GM18868 (cell line): ENCODE measurements around the gene PKD1L1.
"Not testable (repeated sequence)": the region's sequence is repeated elsewhere in the genome, so short reads cannot be mapped to it uniquely, and the experiment has no call there.

Experiments used
- ATAC-seq: cut with Tn5 transposase; IDR thresholded peaks from one replicate; pipeline ENCODE4 v1.9.1; 2021; ENCODE audit warnings: mild to moderate bottlenecking, moderate library complexity; ENCODE audit not compliant: unreplicated experiment

The PKD1L1 gene

DNA sequence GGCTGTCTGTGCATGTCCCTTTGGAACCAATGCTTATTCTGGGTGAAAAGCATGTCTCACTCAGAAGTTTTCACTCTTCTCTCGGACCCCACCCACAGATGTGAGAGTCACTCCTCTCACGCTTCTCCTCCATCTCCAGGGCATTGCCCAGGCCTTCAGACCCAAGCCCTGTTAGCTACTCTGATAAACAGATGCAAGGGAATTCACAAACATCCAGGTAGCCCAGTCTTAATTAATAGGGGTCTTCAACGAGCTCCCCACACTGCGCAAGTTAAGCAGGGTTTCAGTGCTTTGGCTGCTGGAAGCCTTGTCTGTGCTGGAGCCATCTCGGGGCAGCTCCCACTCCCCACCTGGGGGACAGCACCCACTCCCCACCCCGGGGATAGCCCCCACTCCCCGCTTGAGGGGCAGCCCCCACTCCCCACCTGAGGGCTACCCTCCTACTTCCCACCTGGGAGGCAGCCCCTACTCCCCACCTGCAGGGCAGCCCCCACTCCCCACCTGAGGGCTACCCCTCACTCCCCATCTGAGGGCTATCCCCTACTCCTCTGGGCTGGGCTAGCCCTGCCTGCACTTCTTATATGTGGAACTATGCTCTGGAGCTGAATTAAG, 8.7 kb downstream of the PKD1L1 start:
- ATAC-seq = no peak

DNA sequence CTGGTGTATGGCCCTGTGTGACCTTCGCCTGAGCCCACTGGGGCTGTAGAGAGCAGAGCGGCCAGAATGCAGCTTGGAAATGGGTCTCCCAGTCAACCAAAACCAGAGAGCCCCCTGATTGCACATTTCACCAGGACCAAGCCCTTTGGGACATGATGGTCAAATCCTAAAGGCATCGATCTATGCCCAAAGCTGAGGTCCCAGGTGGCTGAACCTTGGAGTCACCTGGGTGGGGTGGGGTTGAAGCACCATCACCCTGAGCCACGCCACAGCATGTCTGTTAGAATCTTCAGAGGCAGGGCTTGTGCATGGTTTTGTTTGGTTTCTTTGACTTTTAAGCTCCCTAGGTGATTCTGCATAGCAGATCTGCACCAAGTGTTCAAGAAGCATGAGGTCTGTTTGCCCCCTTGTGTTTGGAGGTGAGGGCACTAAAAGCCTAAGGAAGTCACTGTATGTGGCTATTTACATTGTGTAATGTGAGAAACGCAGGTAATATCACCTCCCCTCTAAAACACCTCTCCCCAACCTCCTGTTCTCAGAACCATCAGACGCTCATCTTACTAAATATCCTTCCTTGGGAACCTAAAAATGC, 9.6 kb downstream of the PKD1L1 start:
- ATAC-seq = no peak

DNA sequence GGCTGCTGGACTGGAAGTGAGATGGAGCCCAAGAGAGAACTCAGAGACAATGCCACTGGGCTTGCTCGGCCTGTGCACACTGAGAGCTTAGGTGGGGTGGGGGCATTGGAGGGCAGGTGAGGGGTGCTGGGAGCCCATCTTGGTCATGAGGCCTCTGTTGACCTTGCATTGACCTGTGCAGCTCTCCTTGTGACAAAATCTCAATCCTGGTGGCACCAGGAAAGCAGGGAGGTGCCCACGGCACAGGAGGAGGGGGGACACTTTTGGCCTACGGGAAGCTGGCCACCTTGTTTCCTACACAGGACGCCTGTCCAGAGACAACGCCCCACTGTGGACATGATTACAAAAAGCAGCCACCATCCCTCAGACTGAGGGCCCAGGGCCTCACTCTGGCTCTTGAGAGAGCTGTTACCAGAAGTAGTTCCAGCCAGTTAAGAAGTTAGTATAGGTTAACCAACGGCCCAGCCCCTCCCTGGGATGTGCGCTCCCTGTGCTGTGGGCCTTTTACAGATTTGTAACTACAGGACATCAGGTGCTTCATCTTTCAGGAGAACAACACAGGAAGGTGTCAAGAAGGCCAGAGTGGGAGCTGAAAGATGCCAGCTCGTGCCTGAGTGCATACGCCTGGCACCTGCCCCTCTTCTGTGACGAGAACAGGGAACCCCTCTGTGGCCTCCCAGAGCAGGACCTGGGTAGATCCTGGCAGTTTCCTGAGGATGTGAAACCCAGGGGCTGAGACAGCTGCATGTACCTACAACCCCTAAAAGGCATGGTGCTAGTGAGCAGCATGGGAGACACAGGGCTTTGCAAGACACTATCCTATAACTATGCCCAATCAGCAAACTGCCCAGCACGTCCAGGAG, 10.3 kb downstream of the PKD1L1 start:
- ATAC-seq = peak; percentile 57

DNA sequence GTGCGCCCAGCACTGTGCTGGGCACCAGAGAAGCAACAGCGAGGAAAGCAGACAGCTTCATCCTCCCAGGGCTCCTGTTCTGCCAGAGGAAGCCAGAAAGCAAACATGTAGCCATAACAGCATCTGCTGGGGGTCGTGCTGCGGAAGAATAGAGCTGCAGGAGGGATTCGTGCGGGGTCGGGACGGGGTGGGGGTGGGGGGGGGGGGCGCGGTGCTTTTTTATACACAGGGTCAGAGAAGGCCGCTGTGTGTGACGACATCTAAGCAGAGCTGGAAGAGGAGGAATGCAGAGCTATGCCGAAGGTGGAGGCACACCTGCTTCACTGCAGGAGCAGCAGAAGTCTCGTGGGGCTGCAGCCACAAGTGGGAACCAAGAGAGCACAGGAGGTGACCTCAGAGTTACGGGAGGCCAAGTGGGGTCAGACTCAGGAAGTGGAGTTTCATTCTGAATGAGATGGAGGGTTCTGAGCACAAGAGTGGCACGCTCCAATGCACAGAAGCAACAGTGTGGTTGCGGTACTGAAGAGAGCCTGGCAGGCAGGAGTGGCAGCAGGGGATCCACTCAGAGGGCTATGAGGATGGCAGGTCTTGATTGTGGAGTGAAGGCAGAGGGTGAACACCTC, 11.1 kb downstream of the PKD1L1 start:
- peak; percentile 90 for ATAC-seq

DNA sequence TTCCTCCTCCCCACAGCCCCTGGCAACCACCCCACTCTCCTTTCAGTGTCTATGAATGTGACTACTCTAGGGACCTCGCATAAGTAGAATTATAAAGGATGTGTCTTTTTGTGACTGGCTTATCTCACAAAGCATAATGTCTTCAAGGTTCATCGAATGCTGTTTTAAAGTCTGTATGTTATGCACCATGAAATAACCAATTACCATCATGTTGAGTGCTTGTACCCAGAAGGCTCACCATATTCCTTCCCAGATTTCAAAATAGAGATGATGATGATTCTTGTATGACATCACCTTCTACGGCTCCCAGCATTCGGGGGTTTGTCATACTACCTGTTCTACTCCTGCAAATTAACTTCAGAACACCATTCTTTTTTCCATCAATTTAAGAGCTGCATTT, 11.9 kb downstream of the PKD1L1 start:
- ATAC-seq = no peak

DNA sequence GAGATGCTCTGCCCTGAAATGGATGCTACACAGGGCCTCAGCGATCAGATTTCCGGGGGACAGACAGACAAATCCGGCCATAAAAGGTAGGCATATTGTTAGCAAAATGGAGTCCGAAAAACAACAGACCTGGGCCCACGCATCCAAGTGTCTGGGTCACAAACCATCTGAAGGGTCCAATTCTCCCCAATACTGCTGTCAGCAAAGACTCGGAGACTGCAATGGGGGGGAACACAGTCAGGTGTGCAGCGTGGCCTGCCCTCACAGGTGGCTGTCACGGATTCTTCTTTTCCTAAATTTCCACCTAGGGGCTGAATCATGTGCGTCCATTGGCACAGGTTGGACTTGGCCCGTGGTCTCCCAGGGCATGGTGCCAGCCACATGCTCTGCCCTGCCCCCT, 12.9 kb downstream of the PKD1L1 start:
- no peak for ATAC-seq

DNA sequence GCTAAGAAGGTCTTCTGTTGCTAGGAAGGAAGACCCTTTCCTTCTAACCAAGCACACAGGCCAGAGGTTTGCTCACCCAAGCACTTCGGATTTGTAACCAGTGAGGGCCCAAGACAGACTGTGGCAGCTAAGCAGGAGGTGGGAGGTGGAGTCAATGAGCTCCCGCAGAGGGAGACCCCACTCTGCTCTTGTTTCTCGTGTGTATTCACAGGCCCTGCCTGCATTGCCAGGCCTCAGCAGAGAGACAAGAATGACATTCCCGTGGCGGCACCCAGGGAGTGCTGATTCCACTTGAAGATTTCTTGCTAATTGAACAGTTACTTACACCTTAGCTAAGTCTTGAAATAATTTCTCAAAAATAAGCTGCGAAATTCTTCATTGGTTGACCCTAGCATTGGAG, 13.4 kb downstream of the PKD1L1 start:
- ATAC-seq = no peak

DNA sequence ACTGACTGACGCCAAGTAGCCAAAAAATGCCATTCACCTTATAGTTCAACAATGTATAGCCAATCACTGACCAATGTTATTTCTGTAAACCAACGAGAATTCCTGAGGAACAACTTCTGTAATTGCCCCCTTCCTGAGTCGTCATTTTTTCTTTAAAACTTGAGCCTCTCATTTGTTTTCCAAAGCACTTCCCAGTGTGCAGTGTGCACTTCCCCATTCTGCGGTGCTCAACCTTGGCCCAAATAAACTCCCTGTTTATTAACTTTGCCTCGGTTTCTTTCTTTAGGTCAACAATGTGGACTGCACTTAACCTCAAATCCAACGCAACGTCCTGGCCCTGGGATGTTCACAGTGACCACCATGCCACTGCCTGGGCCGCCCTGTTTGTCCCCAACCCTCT, 15.1 kb downstream of the PKD1L1 start:
- no peak for ATAC-seq

DNA sequence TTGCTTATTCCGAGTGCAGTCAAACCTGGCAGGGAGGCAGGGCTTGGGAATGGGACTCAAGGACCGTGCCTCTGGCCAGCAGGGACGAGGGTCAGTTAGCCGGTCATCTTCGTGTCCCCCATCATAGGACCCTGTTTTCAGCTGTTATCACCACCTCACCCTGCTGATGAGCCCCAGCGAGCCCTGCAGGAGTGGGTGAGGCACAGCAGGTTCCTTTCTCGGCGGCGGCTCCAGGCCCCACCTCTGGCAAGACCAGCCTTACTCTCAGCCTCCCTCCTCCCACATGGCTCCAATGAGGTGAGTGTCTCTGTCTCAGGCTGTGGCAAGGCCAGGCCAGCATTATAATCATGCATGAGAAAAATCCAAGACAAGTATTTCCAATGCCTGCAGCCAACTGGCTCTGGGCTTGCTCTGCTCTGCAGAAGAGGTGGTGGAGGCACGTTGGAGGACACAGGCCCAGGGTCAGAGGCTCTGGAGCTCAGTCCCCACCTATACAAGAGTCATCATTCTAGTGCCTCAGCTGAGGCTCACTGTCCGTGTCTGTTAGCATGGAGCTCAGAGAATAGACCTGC, 15.7 kb downstream of the PKD1L1 start:
- no peak for ATAC-seq

DNA sequence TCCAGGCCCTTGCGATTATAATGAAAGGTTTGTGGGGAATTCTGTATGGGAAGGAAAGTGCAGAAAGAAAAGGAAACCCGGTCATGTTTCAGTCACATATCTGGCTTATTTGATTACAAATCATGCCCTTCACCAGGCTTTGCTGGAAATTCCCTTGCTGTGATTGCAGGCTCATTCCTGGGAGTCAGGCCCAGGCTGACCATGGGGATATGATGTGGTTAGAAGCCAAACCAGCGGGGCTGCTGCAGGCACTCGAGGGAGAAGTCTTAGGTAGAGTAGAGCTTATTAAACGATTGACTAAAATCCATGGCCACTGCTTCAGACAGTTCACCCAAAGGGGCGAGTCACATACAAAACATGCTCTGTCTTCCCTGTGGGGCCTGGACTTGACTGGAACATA, 16.2 kb downstream of the PKD1L1 start:
- no peak for ATAC-seq

DNA sequence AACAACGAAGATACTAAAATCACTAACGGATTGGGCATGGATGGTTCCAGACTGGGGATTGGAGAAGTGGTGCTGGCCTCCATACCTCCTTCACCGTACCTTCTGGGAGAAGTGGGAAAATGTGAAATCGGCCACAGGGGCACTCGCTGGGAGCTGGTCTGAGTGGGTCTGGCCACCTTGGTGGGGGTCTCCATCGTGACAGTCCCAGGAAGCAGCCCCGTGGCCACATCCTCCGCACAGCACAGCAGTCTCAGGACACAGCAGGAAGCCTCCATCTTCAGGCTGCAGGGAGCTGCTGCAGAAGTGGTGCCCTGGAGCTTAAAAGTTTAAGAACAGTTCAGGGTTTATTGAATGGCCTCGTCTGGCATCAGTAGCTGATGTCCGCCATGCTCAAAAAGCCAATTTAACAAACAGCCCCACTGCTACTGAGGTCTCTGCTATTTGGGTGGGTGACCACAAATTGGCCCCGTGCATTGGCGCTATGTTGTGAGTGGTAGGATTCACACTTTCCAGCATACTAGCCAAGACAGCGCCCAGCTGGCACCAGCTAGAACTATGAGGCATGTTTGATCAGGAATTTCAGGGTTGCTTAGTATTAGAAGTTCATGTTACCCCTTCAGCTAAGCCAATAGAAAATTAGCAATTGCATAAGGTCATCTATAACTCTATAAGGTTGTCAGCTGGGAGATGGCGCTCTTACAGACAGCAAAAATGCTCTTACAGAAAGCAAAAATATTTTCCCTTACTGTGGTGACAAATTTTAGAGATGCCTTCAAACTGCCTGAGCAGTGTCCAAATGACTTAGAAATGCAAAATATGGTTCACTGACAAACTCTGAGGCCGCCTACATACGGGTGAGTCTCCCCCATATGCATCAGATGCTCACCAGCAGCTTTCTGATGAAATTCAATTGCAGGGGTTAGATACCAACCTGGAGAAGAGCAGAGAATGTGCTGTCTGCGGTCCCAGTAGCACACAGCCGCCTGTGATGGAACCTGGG, 17.0 kb downstream of the PKD1L1 start:
- no peak for ATAC-seq

DNA sequence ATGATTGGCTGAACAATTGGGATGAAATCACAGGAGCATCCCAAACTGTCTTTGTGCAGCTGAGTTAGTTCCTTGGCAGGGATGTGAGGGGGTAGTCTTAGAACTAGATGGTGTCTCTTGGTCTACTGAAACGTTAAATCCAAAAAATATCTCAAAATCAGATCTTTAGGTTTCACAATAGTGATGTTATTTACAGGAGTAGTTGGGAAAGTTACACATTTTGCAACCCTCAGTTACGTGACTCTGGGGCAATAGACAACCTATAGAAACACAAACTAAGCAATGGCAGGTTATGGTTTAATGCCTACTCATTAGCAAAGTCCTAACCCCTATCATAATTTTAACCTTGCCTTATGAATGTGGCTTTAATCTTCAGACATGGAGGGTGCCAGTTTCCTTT, 24.0 kb downstream of the PKD1L1 start:
- no peak for ATAC-seq

DNA sequence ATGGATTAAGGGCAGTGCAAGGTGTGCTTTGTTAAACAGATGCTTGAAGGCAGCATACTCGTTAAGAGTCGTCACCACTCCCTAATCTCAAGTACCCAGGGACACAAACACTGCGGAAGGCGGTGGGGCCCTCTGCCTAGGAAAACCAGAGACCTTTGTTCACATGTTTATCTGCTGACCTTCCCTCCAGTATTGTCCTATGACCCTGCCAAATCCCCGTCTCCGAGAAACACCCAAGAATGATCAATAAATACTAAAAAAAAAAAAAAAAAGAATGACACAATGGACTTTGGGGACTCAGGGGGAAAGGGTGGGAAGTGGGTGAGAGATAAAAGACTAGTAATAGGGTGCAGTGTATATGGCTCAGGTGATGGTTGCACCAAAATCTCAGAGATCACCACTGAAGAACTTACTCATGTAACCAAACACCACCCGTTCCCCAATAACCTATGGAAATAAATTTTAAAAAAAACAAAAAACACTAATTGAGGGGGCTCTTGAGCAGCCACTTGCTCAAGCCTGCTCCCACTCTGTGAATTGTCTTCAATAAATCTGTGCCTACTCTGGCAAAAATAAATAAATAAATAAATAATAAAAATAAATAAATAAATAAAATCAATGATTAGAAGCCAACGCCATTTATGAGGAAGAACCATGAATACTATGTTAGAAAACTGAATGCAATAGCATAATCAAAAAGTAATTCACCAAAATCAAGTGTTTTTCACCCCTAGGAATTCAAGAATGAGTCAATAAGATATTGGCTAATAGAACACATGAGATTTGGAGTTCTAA, 25.0 kb downstream of the PKD1L1 start:
- ATAC-seq = not testable (repeated sequence)

DNA sequence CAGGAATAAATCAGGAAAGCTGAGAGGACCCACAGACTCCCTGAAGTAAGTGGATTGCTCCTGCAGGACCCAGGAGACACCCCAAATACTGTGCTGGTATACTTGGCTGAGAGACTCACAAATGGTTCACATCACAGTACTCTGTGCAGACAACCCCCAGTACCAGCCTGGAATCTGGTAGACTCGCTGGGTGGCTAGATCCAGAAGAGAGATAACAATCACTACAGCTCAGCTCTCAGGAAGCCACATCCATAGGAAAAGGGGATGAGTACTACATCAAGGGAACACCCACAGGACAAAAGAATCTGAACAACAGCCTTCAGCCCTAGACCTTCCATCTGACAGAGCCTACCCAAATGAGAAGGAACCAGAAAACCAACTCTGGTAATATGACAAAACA, 31.8 kb downstream of the PKD1L1 start:
- not testable (repeated sequence) for ATAC-seq

DNA sequence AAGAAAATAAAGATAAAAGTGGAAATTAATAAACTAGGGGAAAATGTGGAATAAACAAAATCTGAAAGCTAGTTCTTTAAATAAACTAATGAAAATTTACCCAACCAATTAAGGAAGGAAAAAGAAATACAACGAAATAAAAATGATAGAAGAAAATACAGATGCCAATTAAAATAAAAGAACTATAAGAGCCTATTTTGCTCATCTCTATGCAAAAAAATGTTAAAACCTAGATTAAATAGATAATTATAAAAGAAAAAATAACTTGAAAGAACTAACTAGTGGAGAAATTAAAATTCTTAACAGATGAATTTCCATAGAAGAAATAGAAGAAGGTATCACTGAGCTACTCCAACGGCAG, 32.7 kb downstream of the PKD1L1 start:
- no peak for ATAC-seq

DNA sequence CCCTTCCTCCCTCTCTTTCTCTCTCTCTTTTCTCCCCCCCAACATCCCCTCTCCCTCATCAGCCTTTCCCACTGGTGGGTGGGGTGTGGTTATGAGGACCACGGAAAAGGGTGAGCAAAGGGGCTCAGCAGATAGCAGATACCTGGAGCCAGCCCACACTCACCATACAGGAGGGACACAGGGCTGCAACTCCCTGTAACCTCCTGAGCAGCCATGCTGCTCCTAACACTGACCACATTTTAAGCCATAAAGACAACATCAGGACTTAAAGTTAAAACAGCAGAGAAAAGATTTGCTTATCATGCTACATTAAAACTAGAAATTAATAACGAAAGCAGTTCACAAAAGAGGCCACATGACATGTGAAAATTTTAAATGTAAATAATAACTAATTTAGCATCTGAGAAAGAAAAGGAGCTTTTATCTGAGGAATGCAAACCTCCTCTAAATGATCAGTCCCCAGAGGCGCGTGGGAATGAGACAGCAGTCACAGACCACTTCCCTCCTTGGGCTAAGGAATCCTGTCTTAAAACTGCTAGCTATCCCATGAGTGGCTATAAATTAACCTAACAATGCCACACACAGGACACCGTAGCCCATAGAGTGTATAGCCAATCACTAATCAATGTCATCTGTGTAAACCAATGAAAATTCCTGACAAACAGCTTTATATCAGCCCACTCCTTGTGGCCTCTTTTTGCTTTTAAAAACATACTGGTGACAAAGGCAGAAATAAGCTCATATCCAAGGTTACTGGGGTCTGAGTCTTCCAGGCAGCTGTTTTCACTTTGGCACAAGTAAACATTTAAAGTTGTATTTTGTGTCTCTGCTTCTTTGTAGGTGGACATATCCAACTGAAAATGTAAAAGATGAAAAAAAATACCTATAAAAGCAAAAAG, 33.3 kb downstream of the PKD1L1 start:
- ATAC-seq = no peak

DNA sequence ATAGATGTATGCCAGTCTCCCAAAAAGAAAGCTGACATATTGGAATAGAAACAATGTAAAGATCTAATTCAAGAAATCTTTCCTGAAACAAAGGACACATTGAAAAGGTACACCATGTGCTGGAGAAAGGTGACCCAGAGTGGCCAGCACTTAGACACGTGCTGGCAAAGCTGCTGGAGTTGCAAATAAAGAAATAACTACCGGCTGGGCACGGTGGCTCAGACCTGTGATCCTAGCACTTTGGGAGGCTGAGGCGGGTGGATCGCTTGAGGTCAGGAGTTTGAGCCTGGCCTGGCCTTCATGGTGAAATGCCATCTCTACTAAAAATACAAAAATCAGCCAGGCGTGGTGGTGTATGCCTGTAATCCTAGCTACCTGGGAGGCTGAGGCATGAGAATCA, 35.9 kb downstream of the PKD1L1 start:
- no peak for ATAC-seq

DNA sequence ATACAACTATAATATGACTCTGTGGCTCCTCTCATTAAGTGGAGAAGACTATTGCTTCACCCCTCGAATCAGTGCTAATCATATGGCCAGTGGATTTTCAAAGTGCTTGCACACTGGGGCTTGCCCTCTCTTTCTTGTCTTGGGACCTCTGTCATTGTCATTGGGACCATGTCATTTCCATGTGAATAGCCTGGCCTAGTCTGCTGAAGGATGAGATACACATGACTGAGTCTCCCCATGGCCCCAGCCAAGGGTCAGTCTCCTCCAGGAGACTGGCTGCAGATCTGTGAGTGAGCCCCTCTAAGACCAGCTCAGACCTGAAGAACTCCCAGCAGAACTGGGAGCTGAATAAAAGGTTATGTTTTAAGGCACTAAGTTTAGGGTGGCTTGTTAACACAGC, 39.5 kb downstream of the PKD1L1 start:
- ATAC-seq = no peak
